Right lobe of liver (tissue), 4 donors: ENCODE measurements around the gene GLRA1.

Experiments
- CTCF ChIP-seq, 4 donors: fragments of 200-600 bp in 3 of 4; fragments of 450-650 bp in 1 of 4; IDR thresholded peaks; one replicate each; pipeline versions ENCODE4 v1.5.1 to v1.8.0; 2016 to 2022; ENCODE audit warnings: antibody characterized with exemption in 4 of 4, mild to moderate bottlenecking in 2 of 4
- POLR2A ChIP-seq: fragments of 450-650 bp; IDR thresholded peaks from one replicate; pipeline ENCODE4 v1.6.1; 2017; ENCODE audit warnings: antibody characterized with exemption, mild to moderate bottlenecking
- donor health status: DM: no; HTN: no; CAD: no.
- donor health status: DM: no; HTN: no; CAD: no.
- donor health status: DM: no; HTN: yes; CAD: no.

GRCh38 chr5:151904127-151904526 is 20.5 kb downstream of the GLRA1 start:
- no peak for TF ChIP-seq CTCF (IDR thresholded peaks at IDR 0.05)
- no peak for TF ChIP-seq POLR2A
